GM12875 (cell line): ENCODE measurements around the gene YPEL3.

Experiments used
- H3K4me3 ChIP-seq: one replicate; pipeline ENCODE4 v1.5.1; 2011; ENCODE audit warnings: low read depth, low read length, control low read depth
- CTCF ChIP-seq: IDR thresholded peaks from 2 replicates; pipeline ENCODE4 v1.5.1; 2011; ENCODE audit warnings: low read depth, mild to moderate bottlenecking, control low read depth, inconsistent platforms, low read length, moderate library complexity, borderline replicate concordance; ENCODE audit not compliant: insufficient read depth

Gene YPEL3

GRCh38 chr16:30053376-30054015 lies 42.5 kb downstream of the YPEL3 start:
- H3K4me3 ChIP-seq, result peak overlapping the region; percentile 64
- no peak for TF ChIP-seq CTCF

GRCh38 chr16:30052671-30053372 lies 43.2 kb downstream of the YPEL3 start:
- peak overlapping the region; percentile 64 for H3K4me3 ChIP-seq

GRCh38 chr16:30051518-30051917 lies 44.5 kb downstream of the YPEL3 start:
- H3K4me3 ChIP-seq, result no peak overlapping the region
- no peak for TF ChIP-seq CTCF

More at GRCh38 chr16:30052671-30053372, 43.2 kb downstream of the YPEL3 start:
- no peak for TF ChIP-seq CTCF

GRCh38 chr16:30049871-30050270 lies 46.1 kb downstream of the YPEL3 start:
- H3K4me3 ChIP-seq, result no peak overlapping the region
- TF ChIP-seq CTCF, result no peak

- TF ChIP-seq CTCF, result no peak
- no peak overlapping the region for H3K4me3 ChIP-seq
These were observed 49.4 kb downstream of the YPEL3 start for GRCh38 chr16:30046588-30046987.

- TF ChIP-seq CTCF, result no peak
These were observed 49.8 kb downstream of the YPEL3 start for GRCh38 chr16:30046178-30046577.

More at GRCh38 chr16:30046178-30046577, 49.8 kb downstream of the YPEL3 start:
- H3K4me3 ChIP-seq, result no peak overlapping the region
